GM18499 (cell line): Measurements from ENCODE around the gene ATP8A2.
"Not testable (repeated sequence)": the region's sequence is repeated elsewhere in the genome, so short reads cannot be mapped to it uniquely, and the experiment has no call there.

Source experiments
- ATAC-seq: cut with Tn5 transposase; IDR thresholded peaks from one replicate; pipeline ENCODE4 v1.9.1; 2021; ENCODE audit warnings: moderate number of reproducible peaks; ENCODE audit not compliant: insufficient read depth, unreplicated experiment

The ATP8A2 gene

DNA sequence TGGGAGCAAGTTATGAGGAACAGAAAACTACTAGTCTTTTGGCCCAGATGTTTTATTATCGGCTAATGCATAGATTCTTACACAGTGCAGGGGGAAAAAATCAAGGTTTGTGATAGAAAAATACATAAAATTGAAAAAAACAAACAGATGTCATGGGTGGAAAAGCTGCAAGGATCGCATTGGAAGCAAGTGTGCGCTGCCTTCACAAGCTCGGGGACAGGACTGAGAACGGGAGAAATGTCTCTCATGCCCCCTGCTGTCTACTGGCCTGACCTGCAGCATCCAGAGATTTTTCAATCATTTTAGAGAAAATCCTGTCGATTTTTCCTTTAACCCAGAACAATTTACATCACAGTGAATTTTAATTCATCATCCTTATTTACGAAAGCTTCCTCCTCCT lies 700.6 kb downstream of the ATP8A2 start:
- ATAC-seq: not testable (repeated sequence)

DNA sequence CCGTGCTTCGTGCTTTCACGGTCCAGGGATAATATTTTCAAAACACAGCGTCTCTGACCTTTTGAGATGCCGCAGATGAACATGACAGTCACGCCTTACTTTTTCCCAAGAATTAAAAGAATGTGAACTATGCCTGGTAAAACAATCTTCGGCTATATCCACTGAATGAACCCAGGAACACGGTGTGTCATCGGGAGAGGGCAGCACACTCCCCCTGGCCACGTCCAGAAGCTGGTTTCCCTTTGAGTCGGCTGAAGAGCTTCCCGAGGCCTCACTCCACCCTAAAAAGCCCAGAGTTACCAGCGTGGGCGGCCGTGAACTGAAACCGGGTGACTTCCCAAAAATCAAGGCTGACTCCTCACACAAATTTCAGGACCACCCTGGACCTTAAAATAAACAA lies 702.9 kb downstream of the ATP8A2 start:
- ATAC-seq: no peak
